NCI-H69 (cell line): ENCODE measurements around the gene ELP4.

Source experiments
- DNase-seq: peaks from one replicate; lab custom pipeline; 2025; lab: John Stamatoyannopoulos, UW

Gene ELP4

GRCh38 chr11:31779374-31779791, 269.8 kb downstream of the ELP4 start:
- peak; percentile 30 for DNase-seq

- DNase-seq: no peak
Observed at GRCh38 chr11:31780078-31780477, 270.5 kb downstream of the ELP4 start.

GRCh38 chr11:31780480-31780971, 271.0 kb downstream of the ELP4 start:
- no peak for DNase-seq

- no peak for DNase-seq
Observed at GRCh38 chr11:31782257-31782656, 272.7 kb downstream of the ELP4 start.

GRCh38 chr11:31783252-31783651, 273.7 kb downstream of the ELP4 start:
- peak; percentile 37 for DNase-seq

- no peak for DNase-seq
Observed at GRCh38 chr11:31784611-31785010, 275.0 kb downstream of the ELP4 start.

- no peak for DNase-seq
Observed at GRCh38 chr11:31786996-31787685, 277.6 kb downstream of the ELP4 start.

- no peak for DNase-seq
Observed at GRCh38 chr11:31788085-31788484, 278.5 kb downstream of the ELP4 start.

- no peak for DNase-seq
Observed at GRCh38 chr11:31790649-31791048, 281.1 kb downstream of the ELP4 start.

- DNase-seq: no peak
Observed at GRCh38 chr11:31792036-31792435, 282.5 kb downstream of the ELP4 start.

- no peak for DNase-seq
Observed at GRCh38 chr11:31792456-31792855, 282.9 kb downstream of the ELP4 start.

GRCh38 chr11:31793264-31793663, 283.7 kb downstream of the ELP4 start:
- no peak for DNase-seq

- no peak for DNase-seq
Observed at GRCh38 chr11:31794548-31794947, 285.0 kb downstream of the ELP4 start.

- no peak for DNase-seq
Observed at GRCh38 chr11:31795706-31796498, 286.3 kb downstream of the ELP4 start.

GRCh38 chr11:31796499-31797189, 287.1 kb downstream of the ELP4 start:
- DNase-seq: no peak

GRCh38 chr11:31797190-31798056, 287.9 kb downstream of the ELP4 start:
- no peak for DNase-seq

GRCh38 chr11:31798057-31798553, 288.5 kb downstream of the ELP4 start:
- DNase-seq: no peak

GRCh38 chr11:31798554-31799434, 289.2 kb downstream of the ELP4 start:
- DNase-seq: no peak

- DNase-seq: no peak
Observed at GRCh38 chr11:31799435-31800397, 290.1 kb downstream of the ELP4 start.
